Smooth muscle cell (in vitro differentiated cells): ENCODE measurements around the gene MOK. TPM values are rescaled to one million over a fixed set of nuclear protein-coding genes. Genes with fewer than 3 reads are reported as not detected.

Experiments
- DNase-seq: peaks from one replicate; lab custom pipeline; 2025; ENCODE audit not compliant: unreplicated experiment; lab: John Stamatoyannopoulos, UW
- H2AFZ ChIP-seq: fragments of 200-600 bp; sonication (generic); 2 replicates; pipeline ENCODE4 v1.6.0; 2016; ENCODE audit warnings: antibody characterized with exemption, low read depth, mild to moderate bottlenecking
- H3F3A ChIP-seq: fragments of 200-600 bp; sonication (generic); 2 replicates; pipeline ENCODE4 v1.6.0; 2017; ENCODE audit warnings: antibody characterized with exemption, low read depth
- H3K27ac ChIP-seq: fragments of 200-600 bp; sonication (generic); 2 replicates; pipeline ENCODE4 v1.5.1; 2016; ENCODE audit warnings: low read depth, mild to moderate bottlenecking
- H3K27me3 ChIP-seq: fragments of 200-600 bp; sonication (generic); 2 replicates; pipeline ENCODE4 v1.6.1; 2016; ENCODE audit warnings: low read depth, mild to moderate bottlenecking
- H3K36me3 ChIP-seq: fragments of 200-600 bp; sonication (generic); 2 replicates; pipeline ENCODE4 v1.5.1; 2016; ENCODE audit warnings: low read depth
- H3K4me1 ChIP-seq: fragments of 200-600 bp; sonication (generic); 2 replicates; pipeline ENCODE4 v1.5.1; 2016; ENCODE audit warnings: low read depth
- H3K4me2 ChIP-seq: fragments of 200-600 bp; sonication (generic); 2 replicates; pipeline ENCODE4 v1.6.0; 2016; ENCODE audit warnings: mild to moderate bottlenecking
- H3K4me3 ChIP-seq: fragments of 200-600 bp; sonication (generic); 2 replicates; pipeline ENCODE4 v1.5.1; 2016; ENCODE audit warnings: mild to moderate bottlenecking
- H3K79me2 ChIP-seq: fragments of 200-600 bp; sonication (generic); 2 replicates; pipeline ENCODE4 v1.6.0; 2016; ENCODE audit warnings: low read depth, mild to moderate bottlenecking
- H3K9ac ChIP-seq: fragments of 200-600 bp; sonication (generic); 2 replicates; pipeline ENCODE4 v1.6.0; 2016; ENCODE audit warnings: low read depth
- H3K9me3 ChIP-seq: fragments of 200-600 bp; sonication (generic); replicated peaks from 2 replicates; pipeline ENCODE4 v1.5.1; 2016; ENCODE audit warnings: low read depth
- H4K20me1 ChIP-seq: fragments of 200-600 bp; sonication (generic); 2 replicates; pipeline ENCODE4 v1.6.0; 2016; ENCODE audit warnings: low read depth
- CTCF ChIP-seq: fragments of 200-600 bp; sonication (generic); IDR thresholded peaks from 2 replicates; pipeline ENCODE4 v1.5.1; 2017; ENCODE audit warnings: borderline replicate concordance, mild to moderate bottlenecking, antibody characterized with exemption; ENCODE audit not compliant: insufficient read depth, poor library complexity, severe bottlenecking
- WGBS: methylation state at CpG from one replicate; pipeline ENCODE4 v1.1.7; 2016; ENCODE audit warnings: low lambda C conversion rate; 5-methylcytosine and 5-hydroxymethylcytosine counted together
- polyA plus RNA-seq: library from polyadenylated mRNA; unstranded; fragments of >200 nt; fragmentation: Nextera tagmentation; extraction: Ambion mirVana; gene quantifications from 2 replicates; pipeline ENCODE4 v1.2.1, GENCODE V29; 2016
- total RNA-seq: library from RNA; depleted of rRNA; stranded (reverse); fragments of >200 nt; gene quantifications from 2 replicates; pipeline ENCODE4 v1.2.3, GENCODE V29; 2014

MOK gene
- total and polyA plus RNA-seq, 2 experiments from 2014 or later: 4.7 to 6.4 TPM

GRCh38 chr14:102344485-102344884 is 39.5 kb upstream of the MOK start:
- Histone ChIP-seq H3K27ac (no peak overlapping the region), H2AFZ (no peak overlapping the region), H3K9ac (no peak overlapping the region), H3K4me3 (no peak overlapping the region), H3K27me3 (no peaks in the 10 kb centered on the region), H3K79me2 (no peaks in the 10 kb centered on the region), H3K9me3 (no peaks in the 10 kb centered on the region), H3K36me3 (peaks cover 8% of the 10 kb centered on the region), H4K20me1 (no peaks in the 10 kb centered on the region), H3K4me1 (no peaks in the 10 kb centered on the region), H3K4me2 (no peak overlapping the region), H3F3A (no peaks in the 10 kb centered on the region)
- no peak for TF ChIP-seq CTCF
- WGBS: 96% methylated on average over 5 of the region's 5 CpGs
- no peak for DNase-seq

- Histone ChIP-seq H3K4me3 (no peak overlapping the region), H3K36me3 (peaks cover 4% of the 10 kb centered on the region), H3K27ac (no peak overlapping the region), H4K20me1 (no peaks in the 10 kb centered on the region), H3K27me3 (no peaks in the 10 kb centered on the region), H3K4me1 (no peaks in the 10 kb centered on the region), H3K9me3 (no peaks in the 10 kb centered on the region), H3K79me2 (no peaks in the 10 kb centered on the region), H3K9ac (no peak overlapping the region), H3F3A (no peaks in the 10 kb centered on the region), H2AFZ (no peak overlapping the region), H3K4me2 (no peak overlapping the region)
- DNase-seq: no peak
- WGBS: 97% methylated on average over 7 of the region's 7 CpGs
- no peak for TF ChIP-seq CTCF
Measured at GRCh38 chr14:102344084-102344483, 39.1 kb upstream of the MOK start.

GRCh38 chr14:102342238-102342637 is 37.3 kb upstream of the MOK start:
- no peak for TF ChIP-seq CTCF
- Histone ChIP-seq H3K27ac (no peak overlapping the region), H3K9ac (no peak overlapping the region), H3K4me2 (no peak overlapping the region), H3K36me3 (no peaks in the 10 kb centered on the region), H4K20me1 (no peaks in the 10 kb centered on the region), H3K4me3 (no peak overlapping the region), H2AFZ (no peak overlapping the region), H3K4me1 (no peaks in the 10 kb centered on the region), H3F3A (no peaks in the 10 kb centered on the region), H3K79me2 (no peaks in the 10 kb centered on the region), H3K9me3 (no peaks in the 10 kb centered on the region), H3K27me3 (no peaks in the 10 kb centered on the region)
- no peak for DNase-seq
- 93% methylated on average over 5 of the region's 5 CpGs for WGBS

- Histone ChIP-seq H3K4me2 (no peak overlapping the region), H3K4me1 (no peaks in the 10 kb centered on the region), H2AFZ (no peak overlapping the region), H3K27ac (no peak overlapping the region), H3K9ac (no peak overlapping the region), H3K9me3 (no peaks in the 10 kb centered on the region), H3K36me3 (peaks cover 4% of the 10 kb centered on the region), H3K4me3 (no peak overlapping the region), H3K79me2 (no peaks in the 10 kb centered on the region), H4K20me1 (no peaks in the 10 kb centered on the region), H3F3A (no peaks in the 10 kb centered on the region), H3K27me3 (no peaks in the 10 kb centered on the region)
- WGBS: 97% methylated on average over 8 of the region's 8 CpGs
- no peak for DNase-seq
- TF ChIP-seq CTCF: no peak
Measured at GRCh38 chr14:102341566-102341965, 36.6 kb upstream of the MOK start.
